ENCODE data around the gene RASD2. TPM values are rescaled to one million over a fixed set of nuclear protein-coding genes. Genes with fewer than 3 reads are reported as not detected.
"Not testable (repeated sequence)": the region's sequence is repeated elsewhere in the genome, so short reads cannot be mapped to it uniquely, and the experiment has no call there.

Gene RASD2
- total RNA-seq, 4 donors from 2014 or later: 0.13 to 1.6 (median 0.97) TPM

- TF ChIP-seq POLR2A (IDR thresholded peaks at IDR 0.05): no peak
- TF ChIP-seq CTCF (IDR thresholded peaks at IDR 0.05): no peak
- Histone ChIP-seq H3K4me3 (replicated peaks in 1 of 3) (no peak overlapping the region), H3K4me1 (no peaks in the 10 kb centered on the region), H3K9me3 (no peaks in the 10 kb centered on the region), H3K36me3 (no peaks in the 10 kb centered on the region), H3K27ac (no peak overlapping the region), H3K27me3 (no peaks in the 10 kb centered on the region)
- WGBS, 2 donors: 39 to 45% methylated on average over 6 of the region's 6 CpGs
- intact Hi-C loops (cut with DNase I): no loop called here
- peak; percentile 27 to 38 for DNase-seq
Measured at GRCh38 chr22:35496768-35497312, 43.8 kb upstream of the RASD2 start.

- intact Hi-C loops (cut with DNase I): no loop called here
- no peaks in the 10 kb centered on the region for H3K36me3 ChIP-seq
- WGBS, 2 donors: 76 to 81% methylated on average over 14 of the region's 14 CpGs
- no peaks in the 10 kb centered on the region for H3K9me3 ChIP-seq
- no peaks in the 10 kb centered on the region for H3K4me1 ChIP-seq
- H3K4me3 ChIP-seq (replicated peaks in 1 of 3): no peak overlapping the region
- H3K27me3 ChIP-seq: no peaks in the 10 kb centered on the region
- no peak for DNase-seq
- no peak overlapping the region for H3K27ac ChIP-seq
- no peak for TF ChIP-seq POLR2A (IDR thresholded peaks at IDR 0.05)
- TF ChIP-seq CTCF (IDR thresholded peaks at IDR 0.05): no peak
Measured at GRCh38 chr22:35498026-35498800, 42.4 kb upstream of the RASD2 start.

- H3K4me1 ChIP-seq: no peaks in the 10 kb centered on the region
- 80 to 84% methylated on average over 3 of the region's 3 CpGs for WGBS, 2 donors
- no peaks in the 10 kb centered on the region for H3K27me3 ChIP-seq
- TF ChIP-seq POLR2A (IDR thresholded peaks at IDR 0.05): no peak
- intact Hi-C loops (cut with DNase I): no loop called here
- H3K4me3 ChIP-seq (replicated peaks in 1 of 3): no peak overlapping the region
- no peak overlapping the region for H3K27ac ChIP-seq
- H3K9me3 ChIP-seq: no peaks in the 10 kb centered on the region
- H3K36me3 ChIP-seq: no peaks in the 10 kb centered on the region
- DNase-seq: no peak
Measured at GRCh38 chr22:35502836-35503235, 37.8 kb upstream of the RASD2 start.

GRCh38 chr22:35505399-35506258, 35.0 kb upstream of the RASD2 start:
- intact Hi-C loops (cut with DNase I): no loop called here
- H3K27me3 ChIP-seq: no peaks in the 10 kb centered on the region
- H3K27ac ChIP-seq: no peak overlapping the region
- no peaks in the 10 kb centered on the region for H3K36me3 ChIP-seq
- no peaks in the 10 kb centered on the region for H3K4me1 ChIP-seq
- DNase-seq: no peak
- WGBS, 2 donors: 66 to 72% methylated on average over 7 of the region's 7 CpGs
- TF ChIP-seq CTCF (IDR thresholded peaks at IDR 0.05) (no peak), POLR2A (IDR thresholded peaks at IDR 0.05) (no peak)
- no peak overlapping the region for H3K4me3 ChIP-seq (replicated peaks in 1 of 3)
- no peaks in the 10 kb centered on the region for H3K9me3 ChIP-seq

- intact Hi-C loops (cut with DNase I): no loop called here
- H3K4me1 ChIP-seq: no peaks in the 10 kb centered on the region
- H3K36me3 ChIP-seq: no peaks in the 10 kb centered on the region
- H3K27me3 ChIP-seq: no peaks in the 10 kb centered on the region
- no peak for DNase-seq
- H3K9me3 ChIP-seq: no peaks in the 10 kb centered on the region
- no peak overlapping the region for H3K4me3 ChIP-seq (replicated peaks in 1 of 3)
- WGBS, 2 donors: 77 to 79% methylated on average over 2 of the region's 2 CpGs
- no peak overlapping the region for H3K27ac ChIP-seq
- no peak for TF ChIP-seq POLR2A (IDR thresholded peaks at IDR 0.05)
- TF ChIP-seq CTCF (IDR thresholded peaks at IDR 0.05): no peak
Measured at GRCh38 chr22:35506259-35506570, 34.4 kb upstream of the RASD2 start.

GRCh38 chr22:35507851-35508250, 32.8 kb upstream of the RASD2 start:
- H3K4me1 ChIP-seq; H3K36me3 ChIP-seq; DNase-seq; H3K9me3 ChIP-seq; H3K27me3 ChIP-seq; intact Hi-C loops (cut with DNase I); H3K27ac ChIP-seq; H3K4me3 ChIP-seq (replicated peaks in 1 of 3): not testable (repeated sequence)
- 81 to 94% methylated on average over 6 to 7 of the region's 7 CpGs for WGBS, 2 donors
